Esophagus muscularis mucosa (tissue), 3 donors: ENCODE data around the gene OSR1.

ENCODE experiments used
- CTCF ChIP-seq, 3 experiments: fragments of 200-600 bp in 2 of 3; fragments of 450-650 bp in 1 of 3; sonication (generic) in 2 of 3; IDR thresholded peaks; one replicate each; pipeline ENCODE4 v1.5.1; 2017 to 2019; ENCODE audit warnings: antibody characterized with exemption in 3 of 3, mild to moderate bottlenecking in 2 of 3, moderate library complexity in 1 of 3
- POLR2A ChIP-seq: fragments of 450-650 bp; IDR thresholded peaks from one replicate; pipeline ENCODE4 v1.6.1; 2017; ENCODE audit warnings: antibody characterized with exemption, moderate library complexity, mild to moderate bottlenecking, low read depth
- POLR2AphosphoS5 ChIP-seq, 2 donors: sonication (generic); formaldehyde crosslinking; IDR thresholded peaks; one replicate each; pipeline ENCODE4 v1.6.1; 2017; ENCODE audit warnings: antibody characterized with exemption in 2 of 2

GRCh38 chr2:19355931-19356544 lies 2.4 kb downstream of the OSR1 start:
- no peak for TF ChIP-seq CTCF (IDR thresholded peaks at IDR 0.05)
- TF ChIP-seq POLR2A: no peak
- no peak for TF ChIP-seq POLR2AphosphoS5 (IDR thresholded peaks at IDR 0.05)
